HepG2 (cell line): ENCODE data around the gene PEMT.

Source experiments
- ELF4 ChIP-seq: sonication (generic); formaldehyde crosslinking; IDR thresholded peaks from 2 replicates; pipeline ENCODE4 v1.5.0; 2020; ENCODE audit warnings: missing genetic modification reagents, mild to moderate bottlenecking, moderate library complexity, borderline replicate concordance
- FOSL2 ChIP-seq: sonication (generic); formaldehyde crosslinking; IDR thresholded peaks from 2 replicates; pipeline ENCODE4 v1.4.0; 2020; ENCODE audit warnings: missing genetic modification reagents
- POLR2A ChIP-seq, 2 experiments: IDR thresholded peaks; 2 replicates each; pipeline ENCODE4 v1.6.1; 2011; ENCODE audit warnings: low read depth in 2 of 2, low read length in 2 of 2, mild to moderate bottlenecking in 1 of 2, moderate library complexity in 1 of 2; ENCODE audit not compliant: insufficient read depth in 1 of 2
- PRDM4 ChIP-seq: sonication (generic); formaldehyde crosslinking; IDR thresholded peaks from 2 replicates; pipeline ENCODE4 v1.9.0; 2021; ENCODE audit warnings: missing genetic modification reagents, borderline replicate concordance
- ZNF75D ChIP-seq: sonication (generic); formaldehyde crosslinking; IDR thresholded peaks from 2 replicates; pipeline ENCODE4 v1.8.1; 2023; ENCODE audit warnings: missing genetic modification reagents, mild to moderate bottlenecking, borderline replicate concordance
- ZNF768 ChIP-seq: sonication (generic); formaldehyde crosslinking; IDR thresholded peaks from 2 replicates; pipeline ENCODE4 v1.4.0; 2020; ENCODE audit warnings: missing genetic modification reagents
- TF ChIP-seq, protein P1 (sequence below): sonication (generic); formaldehyde crosslinking; IDR thresholded peaks from 2 replicates; pipeline ENCODE4 v1.5.0; 2020; ENCODE audit warnings: mild to moderate bottlenecking, missing genetic modification reagents, moderate library complexity

DNA sequence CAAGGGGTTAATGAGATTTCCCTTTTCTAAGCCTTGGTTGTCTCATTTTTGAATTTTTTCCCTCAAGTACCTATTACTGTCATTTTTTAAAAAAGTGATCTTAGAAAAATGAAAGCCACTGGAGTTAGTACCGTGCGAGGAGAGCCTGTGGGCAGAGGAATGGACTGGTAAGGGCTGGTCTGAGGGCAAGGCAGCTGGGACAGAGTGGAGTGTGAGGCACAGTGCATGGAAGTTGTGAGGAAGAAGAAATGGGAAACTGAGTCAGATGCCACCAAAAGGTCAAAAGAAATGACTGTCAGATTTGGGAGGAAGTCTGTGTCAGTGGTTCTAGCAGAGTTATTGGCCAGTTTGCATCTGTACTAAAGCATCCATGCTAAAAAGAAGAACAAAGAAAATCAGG is 103.5 kb downstream of the PEMT start:
- no peak for TF ChIP-seq ZNF75D (CRISPR knock-in tag)
- TF ChIP-seq ZNF768 (CRISPR knock-in tag): no peak
- no peak for TF ChIP-seq PRDM4 (CRISPR knock-in tag)
- TF ChIP-seq, protein P1, sequence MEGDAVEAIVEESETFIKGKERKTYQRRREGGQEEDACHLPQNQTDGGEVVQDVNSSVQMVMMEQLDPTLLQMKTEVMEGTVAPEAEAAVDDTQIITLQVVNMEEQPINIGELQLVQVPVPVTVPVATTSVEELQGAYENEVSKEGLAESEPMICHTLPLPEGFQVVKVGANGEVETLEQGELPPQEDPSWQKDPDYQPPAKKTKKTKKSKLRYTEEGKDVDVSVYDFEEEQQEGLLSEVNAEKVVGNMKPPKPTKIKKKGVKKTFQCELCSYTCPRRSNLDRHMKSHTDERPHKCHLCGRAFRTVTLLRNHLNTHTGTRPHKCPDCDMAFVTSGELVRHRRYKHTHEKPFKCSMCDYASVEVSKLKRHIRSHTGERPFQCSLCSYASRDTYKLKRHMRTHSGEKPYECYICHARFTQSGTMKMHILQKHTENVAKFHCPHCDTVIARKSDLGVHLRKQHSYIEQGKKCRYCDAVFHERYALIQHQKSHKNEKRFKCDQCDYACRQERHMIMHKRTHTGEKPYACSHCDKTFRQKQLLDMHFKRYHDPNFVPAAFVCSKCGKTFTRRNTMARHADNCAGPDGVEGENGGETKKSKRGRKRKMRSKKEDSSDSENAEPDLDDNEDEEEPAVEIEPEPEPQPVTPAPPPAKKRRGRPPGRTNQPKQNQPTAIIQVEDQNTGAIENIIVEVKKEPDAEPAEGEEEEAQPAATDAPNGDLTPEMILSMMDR: no peak
- no peak for TF ChIP-seq ELF4
- no peak for TF ChIP-seq POLR2A (IDR thresholded peaks at IDR 0.05; ENCODE audit: insufficient read depth in 1 of 2, low read depth in 2 of 2, low read length in 2 of 2)
- no peak for TF ChIP-seq FOSL2
